ENCODE results near the gene AP1G1. TPM values are rescaled to one million over a fixed set of nuclear protein-coding genes. Genes with fewer than 3 reads are reported as not detected.
"Not testable (repeated sequence)": the region's sequence is repeated elsewhere in the genome, so short reads cannot be mapped to it uniquely, and the experiment has no call there.

Gene AP1G1
- polyA plus RNA-seq, 3 donors: 6.7 to 43.8 (median 10.7) TPM

DNA sequence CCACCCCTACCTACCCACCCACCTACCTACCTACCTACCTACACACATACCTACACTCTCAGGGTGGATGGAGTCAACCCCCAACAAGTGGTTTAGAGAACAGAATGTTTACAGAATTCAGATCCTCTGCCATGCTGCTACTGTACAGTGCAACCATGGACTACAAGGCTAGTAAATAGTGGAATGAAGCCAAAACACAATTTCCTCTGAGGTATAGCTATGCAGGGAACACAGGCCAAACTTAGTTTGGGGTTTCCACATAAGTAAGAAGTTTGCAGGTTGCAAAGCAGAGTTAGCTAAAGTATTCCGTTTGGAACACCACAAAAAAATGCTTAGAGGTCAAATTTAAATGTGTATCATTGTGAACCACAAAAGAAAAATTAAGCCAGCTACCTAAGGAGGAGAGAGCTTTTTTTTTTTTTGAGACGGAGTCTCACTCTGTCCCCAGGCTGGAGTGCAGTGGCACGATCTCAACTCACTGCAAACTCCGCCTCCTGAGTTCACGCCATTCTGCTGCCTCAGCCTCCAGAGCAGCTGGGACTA, 2.7 kb upstream of the AP1G1 start:
- peaks cover 29% of the 10 kb centered on the region for H3K4me1 Mint-ChIP-seq
- peaks cover 0 to 12% of the 10 kb centered on the region in 2 donors for H3K36me3 Mint-ChIP-seq
- Histone ChIP-seq H3K4me2 (replicated peaks; ENCODE audit: extremely low read depth, low read length, poor library complexity, severe bottlenecking) (no peak overlapping the region), H3K79me2 (ENCODE audit: insufficient read depth, low read length) (peaks cover 26% of the 10 kb centered on the region), H4K20me1 (ENCODE audit: insufficient read depth, low read length) (no peaks in the 10 kb centered on the region), H2AFZ (ENCODE audit: insufficient read depth, low read depth, low read length, poor library complexity, severe bottlenecking) (no peak overlapping the region), H3K36me3 (replicated peaks in 1 of 2; ENCODE audit: control insufficient read depth in 1 of 2, insufficient read depth in 2 of 2, low read length in 2 of 2) (no peaks in the 10 kb centered on the region), H3K9ac (ENCODE audit: insufficient read depth, low read length, poor library complexity, severe bottlenecking) (no peak overlapping the region), H3K4me3 (replicated peaks in 1 of 3; ENCODE audit: low read depth in 2 of 3, low read length in 3 of 3) (no peak overlapping the region), H3K4me1 (ENCODE audit: control insufficient read depth in 1 of 2, insufficient read depth in 2 of 2, low read length in 2 of 2) (peaks cover 23 to 26% of the 10 kb centered on the region in 2 donors), H3K27ac (ENCODE audit: low read depth in 1 of 2, low read length in 2 of 2) (no peak overlapping the region), H3K27me3 (ENCODE audit: control insufficient read depth in 2 of 2, insufficient read depth in 2 of 2, low read length in 2 of 2) (no peaks in the 10 kb centered on the region), H3K9me3 (replicated peaks in 1 of 2; ENCODE audit: control insufficient read depth in 1 of 2, insufficient read depth in 1 of 2, low read length in 2 of 2) (no peaks in the 10 kb centered on the region)
- DNase-seq: no peak
- no peaks in the 10 kb centered on the region for H3K9me3 Mint-ChIP-seq
- peak overlapping the region in 5 of 7 donors; percentile 17 to 89 (median 41) for H3K27ac Mint-ChIP-seq
- intact Hi-C loops (cut with micrococcal nuclease): no loop called here
- no CpG with 5 or more reads among the region's 5 CpGs for WGBS (ENCODE audit: insufficient coverage)
- TF ChIP-seq, protein P1, sequence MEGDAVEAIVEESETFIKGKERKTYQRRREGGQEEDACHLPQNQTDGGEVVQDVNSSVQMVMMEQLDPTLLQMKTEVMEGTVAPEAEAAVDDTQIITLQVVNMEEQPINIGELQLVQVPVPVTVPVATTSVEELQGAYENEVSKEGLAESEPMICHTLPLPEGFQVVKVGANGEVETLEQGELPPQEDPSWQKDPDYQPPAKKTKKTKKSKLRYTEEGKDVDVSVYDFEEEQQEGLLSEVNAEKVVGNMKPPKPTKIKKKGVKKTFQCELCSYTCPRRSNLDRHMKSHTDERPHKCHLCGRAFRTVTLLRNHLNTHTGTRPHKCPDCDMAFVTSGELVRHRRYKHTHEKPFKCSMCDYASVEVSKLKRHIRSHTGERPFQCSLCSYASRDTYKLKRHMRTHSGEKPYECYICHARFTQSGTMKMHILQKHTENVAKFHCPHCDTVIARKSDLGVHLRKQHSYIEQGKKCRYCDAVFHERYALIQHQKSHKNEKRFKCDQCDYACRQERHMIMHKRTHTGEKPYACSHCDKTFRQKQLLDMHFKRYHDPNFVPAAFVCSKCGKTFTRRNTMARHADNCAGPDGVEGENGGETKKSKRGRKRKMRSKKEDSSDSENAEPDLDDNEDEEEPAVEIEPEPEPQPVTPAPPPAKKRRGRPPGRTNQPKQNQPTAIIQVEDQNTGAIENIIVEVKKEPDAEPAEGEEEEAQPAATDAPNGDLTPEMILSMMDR (IDR thresholded peaks at IDR 0.05): no peak
- no peaks in the 10 kb centered on the region for H3K27me3 Mint-ChIP-seq (ENCODE audit: low read depth in 3 of 3)
- H3K4me3 Mint-ChIP-seq: no peak overlapping the region

DNA sequence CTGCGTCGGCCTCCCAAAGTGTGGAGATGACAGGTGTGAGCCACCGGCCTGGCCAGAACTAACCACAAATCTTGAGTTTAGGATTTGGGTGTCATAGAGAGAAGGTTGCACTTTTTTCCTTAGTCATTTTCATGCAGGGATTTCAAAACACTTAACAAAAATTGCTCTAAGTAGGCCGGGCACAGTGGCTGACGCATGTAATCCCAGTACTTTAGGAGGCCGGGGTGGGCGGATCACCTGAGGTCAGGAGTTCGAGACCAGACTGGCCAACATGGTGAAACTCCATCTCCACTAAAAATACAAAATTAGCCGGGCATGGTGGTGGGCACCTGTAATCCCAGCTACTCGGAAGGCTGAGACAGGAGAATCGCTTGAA, 1.5 kb upstream of the AP1G1 start:
- H3K27me3 Mint-ChIP-seq (ENCODE audit: low read depth in 3 of 3); H3K27me3 ChIP-seq (ENCODE audit: control insufficient read depth in 2 of 2, insufficient read depth in 2 of 2, low read length in 2 of 2); intact Hi-C loops (cut with micrococcal nuclease); H3K36me3 ChIP-seq (replicated peaks in 1 of 2; ENCODE audit: control insufficient read depth in 1 of 2, insufficient read depth in 2 of 2, low read length in 2 of 2); H3K9me3 Mint-ChIP-seq; H3K36me3 Mint-ChIP-seq; H4K20me1 ChIP-seq (ENCODE audit: insufficient read depth, low read length); H3K9me3 ChIP-seq (replicated peaks in 1 of 2; ENCODE audit: control insufficient read depth in 1 of 2, insufficient read depth in 1 of 2, low read length in 2 of 2): not testable (repeated sequence)
- Mint-ChIP-seq H3K4me3 (peak overlapping the region; percentile 73 to 96), H3K27ac (peak overlapping the region; percentile 98 to 100 (median 100)), H3K4me1 (peaks cover 33% of the 10 kb centered on the region)
- Histone ChIP-seq H3K79me2 (ENCODE audit: insufficient read depth, low read length) (peaks cover 38% of the 10 kb centered on the region), H3K4me2 (replicated peaks; ENCODE audit: extremely low read depth, low read length, poor library complexity, severe bottlenecking) (peak overlapping the region; percentile 82), H3K4me1 (ENCODE audit: control insufficient read depth in 1 of 2, insufficient read depth in 2 of 2, low read length in 2 of 2) (peaks cover 23 to 27% of the 10 kb centered on the region in 2 donors), H3K9ac (ENCODE audit: insufficient read depth, low read length, poor library complexity, severe bottlenecking) (peak overlapping the region; percentile 99), H3K4me3 (replicated peaks in 1 of 3; ENCODE audit: low read depth in 2 of 3, low read length in 3 of 3) (peak overlapping the region in 1 of 3 experiments; percentile 95), H3K27ac (ENCODE audit: low read depth in 1 of 2, low read length in 2 of 2) (peak overlapping the region; percentile 97 to 99), H2AFZ (ENCODE audit: insufficient read depth, low read depth, low read length, poor library complexity, severe bottlenecking) (peak overlapping the region; percentile 72)
- peak; percentile 67 to 82 (median 74) for DNase-seq
- WGBS (ENCODE audit: insufficient coverage): 39% methylated on average over 10 of the region's 11 CpGs
